Mucosa of descending colon (tissue), 3 donors: Measurements from ENCODE around the gene RTN4R. TPM values are rescaled to one million over a fixed set of nuclear protein-coding genes. Genes with fewer than 3 reads are reported as not detected.

Experiments
- ATAC-seq: fragments of 200-7000 bp; cut with Tn5 transposase; one replicate; pipeline ENCODE4 v1.9.1; 2020; ENCODE audit warnings: mild to moderate bottlenecking, moderate library complexity
- DNase-seq, 3 donors: peaks; one replicate each; pipeline ENCODE4 v3.0.0-alpha.2; 2020
- H3K36me3 ChIP-seq: fragments of 200-600 bp; one replicate; pipeline ENCODE4 v1.8.0; 2021; ENCODE audit warnings: low read depth, mild to moderate bottlenecking
- H3K4me1 ChIP-seq: fragments of 200-600 bp; one replicate; pipeline ENCODE4 v1.8.0; 2021; ENCODE audit warnings: low read depth, mild to moderate bottlenecking
- H3K4me3 ChIP-seq: fragments of 200-600 bp; one replicate; pipeline ENCODE4 v1.8.0; 2021; ENCODE audit warnings: mild to moderate bottlenecking
- H3K9me3 ChIP-seq: fragments of 200-600 bp; one replicate; pipeline ENCODE4 v1.8.0; 2021; ENCODE audit warnings: mild to moderate bottlenecking
- CTCF ChIP-seq: fragments of 200-600 bp; IDR thresholded peaks from one replicate; pipeline ENCODE4 v1.8.0; 2022; ENCODE audit warnings: antibody characterized with exemption, mild to moderate bottlenecking
- intact Hi-C, 2 donors: fragments of 100-400 bp; cut with DNase I in 1 of 2; cut with micrococcal nuclease in 1 of 2; formaldehyde crosslinking; loops; one replicate each; pipeline versions ENCODE4 v1.11.0 to v1.11.1; 2022; cut with DNase I, micrococcal nuclease
- total RNA-seq, 3 donors: library from RNA; stranded (reverse); fragmentation: NEBNext Ultra II Directional in 2 of 3; extraction: Animal tissue kit (Norgen Biotek cat#: 25700) in 2 of 3; gene quantifications; one replicate each; pipeline versions ENCODE4 v1.2.1 to v1.2.4, GENCODE V29; 2021 to 2023
- donor health status: DM: no; HTN: no; CAD: no; lungs with moderate emphysema.
- donor health status: DM: no; HTN: no; CAD: no.
- donor health status: DM: no; HTN: yes; CAD: no.

Gene RTN4R
- total RNA-seq, 3 donors from 2014 or later, result 1.6 to 3.5 (median 2.5) TPM

DNA sequence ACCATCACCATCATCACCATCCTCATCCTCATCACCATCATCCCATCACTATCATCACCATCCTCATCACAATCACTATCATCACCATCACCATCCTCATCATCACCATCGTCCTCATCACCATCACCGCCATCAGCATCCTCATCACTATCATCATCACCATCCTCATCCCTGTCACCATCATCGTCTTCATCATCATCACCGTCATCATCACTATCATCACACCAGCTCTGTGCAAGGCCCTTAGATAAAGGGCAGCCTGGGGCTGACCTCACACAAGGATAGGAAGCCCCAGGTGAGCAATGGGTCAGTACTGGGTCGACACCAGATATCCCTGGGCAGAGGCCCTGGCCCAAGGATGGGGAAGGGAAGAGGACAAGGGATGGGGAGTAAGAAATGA lies 16.1 kb downstream of the RTN4R start:
- ATAC-seq (no peak), DNase-seq (no peak)
- no peaks in the 10 kb centered on the region for H3K36me3 ChIP-seq
- H3K4me1 ChIP-seq, result peaks cover 6% of the 10 kb centered on the region
- intact Hi-C loops, result no loop called here
- H3K4me3 ChIP-seq, result no peak overlapping the region
- no peaks in the 10 kb centered on the region for H3K9me3 ChIP-seq
- TF ChIP-seq CTCF, result no peak

DNA sequence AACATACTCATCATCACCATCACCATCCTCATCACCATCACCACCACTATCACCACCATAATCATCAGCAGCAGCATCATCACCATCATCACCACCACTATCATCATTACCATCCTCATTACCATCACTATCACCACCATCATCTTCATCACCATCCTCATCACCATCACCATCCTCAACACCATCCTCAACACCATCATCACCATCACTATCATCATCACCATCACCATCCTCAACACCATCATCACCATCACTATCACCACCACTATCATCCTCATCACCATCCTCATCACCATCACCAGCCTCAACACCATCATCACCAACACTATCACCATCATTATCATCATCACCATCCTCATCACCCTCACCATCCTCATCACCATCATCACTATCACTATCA lies 16.6 kb downstream of the RTN4R start:
- Histone ChIP-seq H3K9me3 (no peaks in the 10 kb centered on the region), H3K4me1 (peaks cover 6% of the 10 kb centered on the region), H3K36me3 (no peaks in the 10 kb centered on the region), H3K4me3 (no peak overlapping the region)
- TF ChIP-seq CTCF, result no peak
- intact Hi-C loops, result no loop called here
- ATAC-seq (no peak), DNase-seq (no peak)

DNA sequence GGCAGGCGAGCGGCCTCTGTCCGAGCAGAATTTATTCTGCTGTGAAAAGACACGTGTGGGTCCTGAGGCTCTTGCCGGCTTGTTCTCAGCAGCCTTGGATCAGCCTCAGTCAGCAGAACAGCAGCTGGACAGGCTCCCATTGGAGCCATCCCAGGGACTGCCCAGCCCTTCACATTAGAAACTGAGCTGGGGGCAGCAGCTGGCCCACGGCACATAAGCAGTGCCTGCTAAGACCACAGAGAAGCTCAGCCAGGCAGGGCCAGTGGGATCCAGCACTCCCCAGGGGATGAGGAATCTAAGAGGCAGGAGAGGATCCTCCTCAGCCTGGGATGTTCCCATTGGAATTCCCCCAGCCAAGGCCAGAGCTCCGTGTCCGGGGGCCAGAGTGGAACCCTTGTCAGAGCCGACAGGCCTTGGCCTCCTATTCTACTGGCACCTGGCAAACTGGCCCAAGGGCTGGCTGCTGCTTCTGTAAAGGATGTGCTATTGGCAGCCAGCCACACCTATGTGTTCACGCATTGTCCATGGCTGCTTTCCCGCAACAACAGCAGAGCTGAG lies 18.2 kb downstream of the RTN4R start:
- no peak for ATAC-seq
- no peak overlapping the region for H3K4me3 ChIP-seq
- no peaks in the 10 kb centered on the region for H3K36me3 ChIP-seq
- peaks cover 6% of the 10 kb centered on the region for H3K4me1 ChIP-seq
- intact Hi-C loops, result no loop called here
- no peak for TF ChIP-seq CTCF
- no peak for DNase-seq
- H3K9me3 ChIP-seq, result no peaks in the 10 kb centered on the region

GRCh38 chr22:20248461-20248978 lies 19.6 kb downstream of the RTN4R start:
- ATAC-seq, result no peak

GRCh38 chr22:20247608-20248171 lies 20.4 kb downstream of the RTN4R start:
- Histone ChIP-seq H3K36me3 (no peaks in the 10 kb centered on the region), H3K4me3 (no peak overlapping the region), H3K9me3 (no peaks in the 10 kb centered on the region), H3K4me1 (peaks cover 9% of the 10 kb centered on the region)
- DNase-seq (no peak), ATAC-seq (no peak)
- intact Hi-C loops, result no loop called here
- TF ChIP-seq CTCF, result no peak

More at GRCh38 chr22:20248461-20248978, 19.6 kb downstream of the RTN4R start:
- H3K9me3 ChIP-seq, result no peaks in the 10 kb centered on the region
- intact Hi-C loops, result no loop called here
- TF ChIP-seq CTCF, result no peak
- H3K36me3 ChIP-seq, result no peaks in the 10 kb centered on the region
- H3K4me3 ChIP-seq, result no peak overlapping the region
- peaks cover 6% of the 10 kb centered on the region for H3K4me1 ChIP-seq
- DNase-seq, result no peak
